8988T (cell line): Measurements from ENCODE around the gene B3GALT6.

Source experiments
- DNase-seq: peaks from one replicate; pipeline ENCODE4 v3.0.0; 2011

B3GALT6 gene

GRCh38 chr1:1217621-1218523 lies 14.2 kb upstream of the B3GALT6 start:
- peak; percentile 97 for DNase-seq

- DNase-seq, result no peak
Measured at GRCh38 chr1:1218524-1219200, 13.4 kb upstream of the B3GALT6 start.

GRCh38 chr1:1219341-1219740 lies 12.7 kb upstream of the B3GALT6 start:
- no peak for DNase-seq

- DNase-seq, result no peak
Measured at GRCh38 chr1:1220197-1220596, 11.8 kb upstream of the B3GALT6 start.

- DNase-seq, result no peak
Measured at GRCh38 chr1:1221887-1222574, 10.0 kb upstream of the B3GALT6 start.

- no peak for DNase-seq
Measured at GRCh38 chr1:1222575-1223225, 9.3 kb upstream of the B3GALT6 start.

- DNase-seq, result no peak
Measured at GRCh38 chr1:1223321-1223720, 8.7 kb upstream of the B3GALT6 start.

- no peak for DNase-seq
Measured at GRCh38 chr1:1223891-1224290, 8.1 kb upstream of the B3GALT6 start.

- no peak for DNase-seq
Measured at GRCh38 chr1:1225238-1225845, 6.7 kb upstream of the B3GALT6 start.

- DNase-seq, result no peak
Measured at GRCh38 chr1:1225913-1226312, 6.1 kb upstream of the B3GALT6 start.

- DNase-seq, result no peak
Measured at GRCh38 chr1:1226566-1227362, 5.3 kb upstream of the B3GALT6 start.

GRCh38 chr1:1227386-1227785 lies 4.7 kb upstream of the B3GALT6 start:
- DNase-seq, result no peak

GRCh38 chr1:1228187-1228586 lies 3.9 kb upstream of the B3GALT6 start:
- DNase-seq, result no peak

GRCh38 chr1:1228596-1229321 lies 3.3 kb upstream of the B3GALT6 start:
- DNase-seq, result no peak

- DNase-seq, result no peak
Measured at GRCh38 chr1:1229770-1230169, 2.3 kb upstream of the B3GALT6 start.

GRCh38 chr1:1230656-1231399 lies 1.2 kb upstream of the B3GALT6 start:
- no peak for DNase-seq

GRCh38 chr1:1231400-1232207 lies 433 bp upstream of the B3GALT6 start, which contains the start of gene SDF4:
SDF4 (minus strand) TSS chr1:1232001; CDS start chr1:1228772, 3,229 bp downstream.
- peak; percentile 100 for DNase-seq

- no peak for DNase-seq
Measured at GRCh38 chr1:1232796-1233566, 944 bp downstream of the B3GALT6 start.

GRCh38 chr1:1233567-1233892 lies 1.5 kb downstream of the B3GALT6 start:
- no peak for DNase-seq
